HG02870 (cell line): ENCODE measurements around the gene CACNG6.

Source experiments
- ATAC-seq: cut with Tn5 transposase; IDR thresholded peaks from one replicate; pipeline ENCODE4 v1.9.1; 2021; ENCODE audit warnings: mild to moderate bottlenecking, moderate library complexity; ENCODE audit not compliant: unreplicated experiment

CACNG6 gene

DNA sequence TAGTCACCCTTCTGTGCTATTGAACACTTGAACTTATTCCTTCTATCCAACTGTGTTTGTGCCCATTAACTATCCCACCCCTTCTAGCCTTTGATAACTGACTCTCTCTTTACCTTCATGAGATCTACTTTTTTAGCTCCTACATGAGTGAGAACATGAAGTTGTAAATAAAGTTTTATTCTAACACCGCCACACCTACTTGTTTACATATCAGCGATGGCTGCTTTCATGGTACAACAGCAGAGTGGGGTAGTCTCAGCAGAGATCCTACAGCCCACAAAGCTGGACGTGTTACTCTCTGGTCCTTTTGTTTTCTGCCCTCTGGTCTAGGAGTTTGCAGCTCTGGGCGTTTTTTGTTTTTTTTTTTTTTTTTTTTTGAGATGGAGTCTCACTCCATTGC lies 48.6 kb downstream of the CACNG6 start:
- ATAC-seq = no peak

- no peak for ATAC-seq
Observed at GRCh38 chr19:54041969-54042606, 50.7 kb downstream of the CACNG6 start.

GRCh38 chr19:54042989-54043388 lies 51.6 kb downstream of the CACNG6 start:
- ATAC-seq = no peak

DNA sequence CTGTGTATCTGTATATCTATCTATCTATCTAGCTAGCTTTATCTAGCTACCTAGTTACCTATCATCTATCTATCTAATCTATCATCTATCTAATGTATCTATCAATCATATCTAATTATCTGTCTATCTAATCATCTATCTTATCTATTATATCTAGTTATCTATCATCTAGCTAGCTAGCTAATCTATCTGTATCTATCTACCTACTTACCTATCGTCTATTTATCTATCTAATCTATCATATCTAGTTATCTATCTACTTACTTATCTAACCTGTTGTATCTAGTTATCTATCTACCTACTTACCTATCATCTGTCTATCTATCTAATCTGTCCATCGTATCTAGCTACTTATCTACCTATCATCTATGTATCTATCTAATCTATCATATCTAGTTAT lies 54.3 kb downstream of the CACNG6 start:
- no peak for ATAC-seq

DNA sequence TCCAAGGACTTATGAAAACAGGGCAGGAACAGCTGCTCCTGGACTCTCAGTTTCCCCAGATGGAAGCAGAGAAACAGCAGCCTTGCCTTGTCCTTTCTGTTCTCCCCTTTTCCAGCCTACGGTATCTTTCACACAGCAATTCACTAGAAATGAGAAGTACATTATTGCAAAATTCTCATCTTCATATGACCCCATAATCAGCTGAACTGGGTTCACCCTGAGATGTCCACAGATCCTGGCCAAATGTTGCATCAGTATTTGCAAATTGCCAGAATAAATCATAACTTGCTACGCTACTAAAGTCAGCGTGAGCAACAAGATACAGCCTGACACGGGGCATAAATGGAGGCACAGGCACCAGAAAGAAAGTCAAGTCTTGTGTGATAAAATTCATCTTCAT lies 56.2 kb downstream of the CACNG6 start:
- ATAC-seq = no peak
